Kidney tubule cell (primary cell): ENCODE results near the gene GSTT4.
"Not testable (repeated sequence)": the region's sequence is repeated elsewhere in the genome, so short reads cannot be mapped to it uniquely, and the experiment has no call there.

ENCODE experiments used
- DNase-seq: peaks from one replicate; pipeline ENCODE4 v3.0.0-alpha.2; 2018; ENCODE audit warnings: low spot score

The GSTT4 gene

GRCh38 chr22:24024354-24024753 lies 19.1 kb upstream of the GSTT4 start:
- no peak for DNase-seq

DNA sequence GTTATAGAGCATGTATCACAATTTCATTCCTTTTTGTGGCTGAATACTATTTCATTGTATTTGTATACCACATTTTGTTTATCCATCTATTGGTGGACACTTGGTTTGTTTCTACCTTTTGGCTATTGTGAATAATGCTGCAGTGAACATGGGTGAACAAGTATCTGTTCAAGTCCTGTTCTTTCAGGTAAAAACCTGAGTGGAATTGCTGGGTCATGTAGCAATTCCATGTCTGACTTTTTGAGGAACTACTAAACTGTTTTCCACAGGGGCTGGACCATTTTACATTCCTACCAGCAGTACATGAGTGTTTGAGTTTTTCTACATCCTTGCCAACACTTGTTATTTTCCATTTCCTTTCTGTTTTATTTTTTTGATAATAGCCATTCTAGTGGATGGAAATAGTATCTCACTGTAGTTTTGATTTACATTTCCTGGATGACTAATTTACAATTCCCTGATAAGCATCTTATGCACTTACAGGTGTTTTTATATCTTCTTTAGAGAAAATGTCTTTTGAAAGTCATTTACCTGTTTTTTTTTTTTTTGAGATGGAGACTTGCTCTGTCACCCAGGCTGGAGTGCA lies 18.0 kb upstream of the GSTT4 start:
- DNase-seq, result no peak

DNA sequence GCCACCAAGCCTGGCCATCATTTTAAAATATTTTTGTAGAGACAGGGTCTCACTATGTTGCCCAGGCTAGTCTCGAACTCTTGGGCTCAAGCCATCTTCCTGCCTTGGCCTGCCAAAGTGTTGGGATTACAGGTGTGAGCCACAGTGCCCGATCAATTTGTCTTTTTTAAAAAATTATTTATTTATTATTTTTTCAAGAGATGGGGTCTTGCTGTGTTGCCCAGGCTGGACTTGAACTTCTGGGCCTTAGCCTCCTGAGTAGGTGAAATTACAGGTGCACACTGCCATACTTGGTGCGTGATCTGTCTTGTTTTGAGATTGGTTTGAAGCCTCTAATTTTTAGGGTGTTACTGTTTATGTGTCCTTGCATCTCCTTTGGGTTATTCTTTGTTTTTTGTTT lies 16.1 kb upstream of the GSTT4 start:
- DNase-seq, result no peak

DNA sequence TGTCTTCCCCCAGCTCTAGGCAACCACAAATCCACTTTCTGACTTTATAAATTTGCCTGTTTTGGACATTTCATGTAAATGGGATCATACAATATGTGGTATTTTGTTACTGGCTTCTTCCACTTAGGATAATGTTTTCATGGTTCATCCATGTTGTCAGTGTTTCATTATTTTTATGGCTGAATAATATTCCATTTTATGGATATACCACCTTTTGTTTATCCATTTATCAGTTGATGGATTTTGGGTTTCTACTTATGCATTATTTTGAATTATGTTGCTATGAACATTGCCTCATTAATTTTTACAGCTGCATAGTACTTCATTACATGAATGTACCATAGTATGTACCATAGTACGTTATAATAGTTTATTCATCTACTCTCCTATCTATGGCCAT lies 10.9 kb upstream of the GSTT4 start:
- DNase-seq, result no peak

GRCh38 chr22:24011735-24012068 lies 6.4 kb upstream of the GSTT4 start:
- DNase-seq, result peak; percentile 65

DNA sequence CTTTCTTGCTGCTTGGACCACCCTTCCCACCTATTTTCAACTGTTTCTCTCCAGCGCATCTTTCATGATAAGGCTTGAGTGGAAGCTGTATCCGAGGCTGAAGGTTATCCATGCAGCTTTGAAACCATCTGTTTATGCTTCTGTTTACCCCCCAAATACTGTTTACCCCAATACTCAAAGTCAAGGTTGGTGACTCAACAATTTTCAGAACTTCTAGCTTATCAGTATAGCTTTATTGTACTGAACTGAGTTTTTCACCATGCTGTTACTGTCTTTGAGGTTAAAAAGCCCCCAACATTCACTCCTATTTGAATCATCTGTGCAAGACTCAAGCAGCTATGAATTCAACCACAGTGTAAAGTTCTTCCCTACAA lies 4.8 kb upstream of the GSTT4 start:
- no peak for DNase-seq

GRCh38 chr22:24009227-24010017 lies 4.2 kb upstream of the GSTT4 start:
- no peak for DNase-seq

GRCh38 chr22:24008381-24009226 lies 3.4 kb upstream of the GSTT4 start:
- DNase-seq, result no peak

- no peak for DNase-seq
These were observed 2.7 kb upstream of the GSTT4 start for GRCh38 chr22:24008022-24008283.

- DNase-seq, result no peak
These were observed 2.2 kb upstream of the GSTT4 start for GRCh38 chr22:24007253-24008021.

DNA sequence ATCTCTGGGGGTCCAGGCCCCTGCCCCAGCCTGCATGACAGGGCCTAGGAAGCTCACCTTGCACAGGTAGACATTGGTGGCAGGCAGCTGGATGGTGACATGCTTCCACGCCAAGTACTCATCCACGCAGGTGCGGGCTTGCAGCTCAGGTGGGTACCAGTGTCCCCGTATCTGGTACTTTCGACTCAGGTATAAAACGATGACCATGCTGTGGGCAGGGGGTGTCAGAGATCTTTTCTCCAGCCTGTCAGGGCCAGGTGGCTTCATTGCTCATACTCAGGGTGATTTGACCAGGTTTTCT lies 1.6 kb upstream of the GSTT4 start:
- no peak for DNase-seq

DNA sequence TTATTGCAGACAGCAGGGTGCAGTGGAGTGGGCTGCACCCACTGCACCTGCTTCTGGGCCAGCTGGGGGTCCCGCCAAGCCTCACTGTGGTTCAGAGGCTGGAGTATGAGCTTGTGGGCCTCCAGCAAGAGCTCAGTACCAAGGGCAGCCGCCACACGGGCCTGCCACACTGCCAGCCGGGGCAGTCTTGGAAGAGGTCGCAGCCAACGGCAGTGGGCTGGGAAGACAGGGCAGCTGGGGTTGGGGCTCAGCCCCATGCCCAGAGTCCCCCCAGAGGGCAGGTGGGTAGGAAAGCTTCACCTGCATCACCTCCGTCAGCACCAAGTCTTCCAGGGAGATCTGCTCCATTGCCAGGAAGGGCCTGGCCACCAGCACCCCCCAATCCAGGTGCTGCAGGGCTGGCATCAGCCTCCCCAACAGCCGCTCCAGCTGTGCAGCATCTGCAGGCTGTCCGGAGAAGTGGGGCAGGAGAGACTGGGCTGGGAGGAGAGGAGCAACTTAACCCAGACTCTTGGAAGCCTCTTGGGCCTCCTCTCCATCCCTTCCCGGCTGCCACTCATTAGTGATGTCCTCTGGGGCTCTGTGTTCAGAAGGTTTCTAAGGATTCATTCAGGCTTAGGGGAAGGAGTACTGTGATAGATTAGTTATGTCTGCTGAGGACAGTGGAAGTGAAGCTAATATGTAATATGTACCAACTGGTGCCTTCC lies 1.1 kb upstream of the GSTT4 start:
- DNase-seq, result no peak

DNA sequence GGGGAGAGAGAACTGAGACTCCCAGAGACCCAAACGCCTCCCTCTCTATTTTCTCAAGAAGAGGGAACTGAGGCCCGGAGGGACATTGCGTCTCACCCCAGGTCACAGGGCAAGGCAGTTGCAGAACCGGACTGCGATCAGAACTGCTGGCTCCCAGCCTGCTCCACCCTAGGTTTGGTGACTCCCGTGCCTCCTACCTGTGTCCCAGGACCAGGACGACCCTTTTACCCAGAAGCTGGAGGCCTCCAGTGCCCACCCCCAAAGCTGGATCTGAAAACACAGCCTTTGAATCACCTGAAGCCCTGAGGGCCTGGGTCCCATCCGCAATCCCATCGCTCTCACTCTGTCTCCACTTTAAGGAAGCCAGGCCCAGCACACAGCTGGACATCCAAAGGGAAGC lies 1.4 kb downstream of the GSTT4 start:
- DNase-seq, result no peak

GRCh38 chr22:24002851-24003250 lies 2.4 kb downstream of the GSTT4 start:
- DNase-seq, result no peak

DNA sequence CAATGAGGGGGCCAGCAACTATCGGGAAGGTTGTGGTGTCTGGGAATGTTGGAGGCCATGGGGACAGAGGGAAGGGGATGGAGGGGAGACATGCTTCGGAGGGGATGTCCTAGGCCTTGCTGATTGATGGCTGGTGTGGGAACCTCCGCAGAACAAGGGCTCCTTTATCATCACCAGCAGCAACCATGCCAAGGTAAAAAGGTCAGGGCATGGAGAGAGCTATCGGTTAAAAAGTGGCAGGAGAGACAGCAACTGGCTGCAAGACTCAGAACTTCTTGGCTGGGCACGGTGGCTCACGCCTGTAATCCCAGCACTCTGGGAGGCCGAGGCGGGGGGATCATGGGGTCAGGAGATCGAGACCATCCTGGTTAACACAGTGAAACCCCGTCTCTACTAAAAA lies 3.0 kb downstream of the GSTT4 start:
- DNase-seq, result no peak

DNA sequence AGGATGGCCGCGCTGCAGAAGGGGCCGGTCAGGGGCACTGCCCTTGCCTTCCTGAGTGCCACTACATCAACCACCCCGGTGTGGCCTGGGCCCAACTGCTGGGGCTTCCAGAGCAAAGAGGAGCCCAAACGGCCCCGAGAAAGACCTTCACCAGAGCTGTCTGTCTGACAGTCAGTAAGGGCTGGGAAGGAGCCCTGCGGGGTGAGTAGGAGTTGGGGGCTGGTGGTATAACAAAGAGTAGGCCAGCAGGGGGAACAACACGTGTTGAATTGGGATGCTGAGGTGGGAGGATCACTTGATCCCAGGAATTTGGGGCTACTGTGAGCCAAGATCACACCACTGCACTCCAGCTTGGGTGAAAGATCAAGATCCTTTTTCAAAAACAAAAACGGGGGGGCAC lies 3.9 kb downstream of the GSTT4 start:
- no peak for DNase-seq

GRCh38 chr22:23999779-24000178 lies 5.5 kb downstream of the GSTT4 start:
- DNase-seq, result not testable (repeated sequence)

GRCh38 chr22:23997092-23997491 lies 8.2 kb downstream of the GSTT4 start:
- no peak for DNase-seq

DNA sequence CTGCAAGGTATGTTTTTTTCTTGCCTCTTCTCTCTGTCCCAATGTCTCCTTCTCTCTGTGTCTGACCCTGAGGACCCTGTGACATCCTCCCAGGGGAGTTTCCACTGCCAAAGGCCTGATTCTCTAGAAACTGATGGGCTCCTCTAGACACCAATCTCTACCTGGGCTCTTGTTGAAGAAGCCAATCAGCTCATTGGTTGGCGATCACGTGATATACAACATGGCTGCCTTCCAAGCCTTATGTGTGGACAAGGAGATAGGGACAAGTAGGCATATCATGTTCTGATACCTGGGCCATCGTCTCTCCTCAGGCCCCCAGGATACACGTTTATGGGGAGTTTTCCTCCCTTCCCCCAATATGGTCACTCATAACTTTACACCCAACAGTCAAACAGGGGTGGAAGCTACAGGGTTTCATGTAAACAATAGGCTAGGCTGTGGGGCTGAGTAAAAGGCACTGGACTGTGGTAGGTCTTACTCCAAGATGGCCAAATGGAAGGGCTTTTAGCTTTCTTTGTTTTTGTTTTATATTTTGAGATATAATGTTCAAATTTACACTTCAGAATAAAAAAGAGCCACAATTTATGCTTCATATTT lies 11.6 kb downstream of the GSTT4 start:
- DNase-seq, result not testable (repeated sequence)

DNA sequence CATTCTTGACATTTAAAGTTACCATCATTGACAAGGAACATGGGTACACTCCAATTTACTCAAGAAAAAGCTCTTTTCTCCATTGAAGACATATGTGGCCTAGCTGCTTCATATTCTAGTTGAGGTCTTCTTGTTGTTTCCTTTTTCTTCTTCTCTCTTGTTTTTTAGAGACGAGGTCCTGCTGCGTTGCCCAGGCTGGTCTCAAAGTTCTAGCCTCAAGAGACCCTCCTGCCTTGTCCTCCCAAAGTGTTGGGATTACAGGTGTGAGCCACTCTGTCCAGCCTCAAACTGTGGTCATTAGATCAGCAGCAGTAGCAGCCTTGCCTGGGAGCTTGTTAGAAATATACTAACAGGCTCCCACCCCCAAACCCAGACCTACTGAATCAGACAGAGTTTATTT lies 12.2 kb downstream of the GSTT4 start:
- DNase-seq, result not testable (repeated sequence)

GRCh38 chr22:23989583-23990244 lies 15.5 kb downstream of the GSTT4 start:
- peak; percentile 33 for DNase-seq
